Stimulated activated naive CD8-positive, alpha-beta T cell treated with anti-CD3 and anti-CD28 coated beads, Interleukin-15, amount 100 ng/mL, for 72 hours (primary cell): ENCODE data around the gene YPEL1.
"Not testable (repeated sequence)": the region's sequence is repeated elsewhere in the genome, so short reads cannot be mapped to it uniquely, and the experiment has no call there.

Experiments
- ATAC-seq: fragments of 150-1000 bp; cut with Tn5 transposase; 2 replicates; pipeline ENCODE4 v1.10.0; 2021; ENCODE audit warnings: mild to moderate bottlenecking, moderate library complexity
- DNase-seq, 2 donors: peaks; one replicate each; pipeline ENCODE4 v3.0.0; 2021 to 2022
- H3K27ac Mint-ChIP-seq, 2 donors: one replicate each; pipeline ENCODE4 v1.8.0; 2022; ENCODE audit warnings: mild to moderate bottlenecking in 2 of 2, mixed read lengths in 2 of 2, moderate library complexity in 2 of 2
- H3K27me3 Mint-ChIP-seq: one replicate; pipeline ENCODE4 v1.8.0; 2022; ENCODE audit warnings: mixed read lengths
- H3K4me1 Mint-ChIP-seq: one replicate; pipeline ENCODE4 v1.8.0; 2022; ENCODE audit warnings: mild to moderate bottlenecking, mixed read lengths
- H3K4me3 Mint-ChIP-seq, 2 donors: one replicate each; pipeline ENCODE4 v1.8.0; 2022; ENCODE audit warnings: mild to moderate bottlenecking in 2 of 2, mixed read lengths in 2 of 2, moderate library complexity in 1 of 2
- H3K9me3 Mint-ChIP-seq, 2 donors: one replicate each; pipeline ENCODE4 v1.8.0; 2022; ENCODE audit warnings: mixed read lengths in 2 of 2

The YPEL1 gene

GRCh38 chr22:21716395-21717122 lies 19.0 kb downstream of the YPEL1 start:
- H3K9me3 Mint-ChIP-seq, DNase-seq, ATAC-seq, H3K27ac Mint-ChIP-seq, H3K4me3 Mint-ChIP-seq, H3K27me3 Mint-ChIP-seq: not testable (repeated sequence)
- peaks cover 15% of the 10 kb centered on the region for H3K4me1 Mint-ChIP-seq

- no peaks in the 10 kb centered on the region for H3K9me3 Mint-ChIP-seq
- ATAC-seq = no peak
- peaks cover 15% of the 10 kb centered on the region for H3K4me1 Mint-ChIP-seq
- no peak overlapping the region for H3K27ac Mint-ChIP-seq
- no peaks in the 10 kb centered on the region for H3K27me3 Mint-ChIP-seq
- H3K4me3 Mint-ChIP-seq = no peak overlapping the region
- DNase-seq = no peak
These were observed 20.8 kb downstream of the YPEL1 start for GRCh38 chr22:21714786-21715185.

- Mint-ChIP-seq H3K27me3 (no peaks in the 10 kb centered on the region), H3K27ac (no peak overlapping the region), H3K4me3 (no peak overlapping the region), H3K9me3 (no peaks in the 10 kb centered on the region), H3K4me1 (peaks cover 14% of the 10 kb centered on the region)
- no peak for ATAC-seq
- no peak for DNase-seq
These were observed 21.4 kb downstream of the YPEL1 start for GRCh38 chr22:21714059-21714770.

GRCh38 chr22:21713428-21714058 lies 22.1 kb downstream of the YPEL1 start:
- Mint-ChIP-seq H3K4me3 (peak overlapping the region; percentile 47 to 66), H3K4me1 (peaks cover 9% of the 10 kb centered on the region), H3K27me3 (no peaks in the 10 kb centered on the region), H3K27ac (peak overlapping the region in 1 of 2 donors; percentile 80), H3K9me3 (no peaks in the 10 kb centered on the region)
- DNase-seq (no peak), ATAC-seq (peak; percentile 76)

GRCh38 chr22:21712751-21713427 lies 22.7 kb downstream of the YPEL1 start:
- no peaks in the 10 kb centered on the region for H3K27me3 Mint-ChIP-seq
- DNase-seq = peak; percentile 51 to 66
- no peaks in the 10 kb centered on the region for H3K9me3 Mint-ChIP-seq
- peak overlapping the region in 1 of 2 donors; percentile 80 for H3K27ac Mint-ChIP-seq
- H3K4me3 Mint-ChIP-seq = peak overlapping the region; percentile 47 to 66
- peaks cover 9% of the 10 kb centered on the region for H3K4me1 Mint-ChIP-seq
- ATAC-seq = peak; percentile 91

GRCh38 chr22:21711851-21712250 lies 23.7 kb downstream of the YPEL1 start:
- peaks cover 9% of the 10 kb centered on the region for H3K4me1 Mint-ChIP-seq
- no peak overlapping the region for H3K4me3 Mint-ChIP-seq
- DNase-seq (no peak), ATAC-seq (no peak)
- no peaks in the 10 kb centered on the region for H3K27me3 Mint-ChIP-seq
- no peaks in the 10 kb centered on the region for H3K9me3 Mint-ChIP-seq
- H3K27ac Mint-ChIP-seq = no peak overlapping the region

- no peaks in the 10 kb centered on the region for H3K9me3 Mint-ChIP-seq
- ATAC-seq = no peak
- H3K4me1 Mint-ChIP-seq = peaks cover 9% of the 10 kb centered on the region
- H3K27ac Mint-ChIP-seq = no peak overlapping the region
- no peak for DNase-seq
- H3K27me3 Mint-ChIP-seq = no peaks in the 10 kb centered on the region
- H3K4me3 Mint-ChIP-seq = no peak overlapping the region
These were observed 25.4 kb downstream of the YPEL1 start for GRCh38 chr22:21710156-21710555.

GRCh38 chr22:21709688-21710087 lies 25.9 kb downstream of the YPEL1 start:
- H3K4me3 Mint-ChIP-seq = no peak overlapping the region
- ATAC-seq (no peak), DNase-seq (no peak)
- H3K27me3 Mint-ChIP-seq = no peaks in the 10 kb centered on the region
- H3K9me3 Mint-ChIP-seq = no peaks in the 10 kb centered on the region
- no peak overlapping the region for H3K27ac Mint-ChIP-seq
- H3K4me1 Mint-ChIP-seq = peaks cover 9% of the 10 kb centered on the region

- peak overlapping the region in 1 of 2 donors; percentile 83 for H3K27ac Mint-ChIP-seq
- H3K9me3 Mint-ChIP-seq = no peaks in the 10 kb centered on the region
- ATAC-seq = no peak
These were observed 26.6 kb downstream of the YPEL1 start for GRCh38 chr22:21708960-21709359.

GRCh38 chr22:21707677-21708076 lies 27.9 kb downstream of the YPEL1 start:
- Mint-ChIP-seq H3K4me3 (no peak overlapping the region), H3K27ac (no peak overlapping the region)

More at GRCh38 chr22:21708960-21709359, 26.6 kb downstream of the YPEL1 start:
- no peak for DNase-seq
- Mint-ChIP-seq H3K4me1 (peaks cover 9% of the 10 kb centered on the region), H3K27me3 (no peaks in the 10 kb centered on the region), H3K4me3 (no peak overlapping the region)

GRCh38 chr22:21703684-21704316 lies 31.8 kb downstream of the YPEL1 start:
- H3K4me1 Mint-ChIP-seq = peaks cover 9% of the 10 kb centered on the region
- ATAC-seq (peak; percentile 18), DNase-seq (no peak)
- peak overlapping the region in 1 of 2 donors; percentile 19 for H3K27ac Mint-ChIP-seq
- no peaks in the 10 kb centered on the region for H3K9me3 Mint-ChIP-seq
- H3K4me3 Mint-ChIP-seq = no peak overlapping the region
- no peaks in the 10 kb centered on the region for H3K27me3 Mint-ChIP-seq

More at GRCh38 chr22:21707677-21708076, 27.9 kb downstream of the YPEL1 start:
- DNase-seq = no peak
- no peak for ATAC-seq
- no peaks in the 10 kb centered on the region for H3K9me3 Mint-ChIP-seq
- no peaks in the 10 kb centered on the region for H3K27me3 Mint-ChIP-seq
- H3K4me1 Mint-ChIP-seq = no peaks in the 10 kb centered on the region

- ATAC-seq = peak; percentile 42
- Mint-ChIP-seq H3K27ac (peak overlapping the region in 1 of 2 donors; percentile 94), H3K9me3 (no peaks in the 10 kb centered on the region)
These were observed 32.6 kb downstream of the YPEL1 start for GRCh38 chr22:21702700-21703683.

GRCh38 chr22:21702094-21702493 lies 33.5 kb downstream of the YPEL1 start:
- H3K4me1 Mint-ChIP-seq = peaks cover 9% of the 10 kb centered on the region
- H3K4me3 Mint-ChIP-seq = no peak overlapping the region
- no peaks in the 10 kb centered on the region for H3K27me3 Mint-ChIP-seq
- peak overlapping the region in 1 of 2 donors; percentile 61 for H3K27ac Mint-ChIP-seq
- ATAC-seq = no peak
- DNase-seq = no peak
- no peaks in the 10 kb centered on the region for H3K9me3 Mint-ChIP-seq

More at GRCh38 chr22:21702700-21703683, 32.6 kb downstream of the YPEL1 start:
- Mint-ChIP-seq H3K4me3 (no peak overlapping the region), H3K27me3 (no peaks in the 10 kb centered on the region), H3K4me1 (peaks cover 9% of the 10 kb centered on the region)
- no peak for DNase-seq

- ATAC-seq (no peak), DNase-seq (no peak)
- Mint-ChIP-seq H3K9me3 (no peaks in the 10 kb centered on the region), H3K27me3 (no peaks in the 10 kb centered on the region), H3K4me3 (no peak overlapping the region), H3K4me1 (peaks cover 9% of the 10 kb centered on the region), H3K27ac (peak overlapping the region in 1 of 2 donors; percentile 54)
These were observed 34.1 kb downstream of the YPEL1 start for GRCh38 chr22:21701384-21701971.
